Endothelial cell (in vitro differentiated cells): ENCODE measurements around the gene IFT88. TPM values are rescaled to one million over a fixed set of nuclear protein-coding genes. Genes with fewer than 3 reads are reported as not detected.

ENCODE experiments used
- DNase-seq: peaks from one replicate; pipeline ENCODE4 v3.0.0; 2021; ENCODE audit warnings: low spot score
- H3K27ac Mint-ChIP-seq: one replicate; pipeline ENCODE4 v1.8.0; 2021; ENCODE audit warnings: mixed read lengths, inconsistent platforms; ENCODE audit not compliant: unreplicated experiment
- H3K27me3 Mint-ChIP-seq: one replicate; pipeline ENCODE4 v1.8.0; 2021; ENCODE audit warnings: mild to moderate bottlenecking, moderate library complexity, mixed read lengths, inconsistent platforms; ENCODE audit not compliant: unreplicated experiment
- H3K36me3 Mint-ChIP-seq: one replicate; pipeline ENCODE4 v1.8.0; 2021; ENCODE audit warnings: mild to moderate bottlenecking, low read depth, mixed read lengths, inconsistent platforms; ENCODE audit not compliant: unreplicated experiment
- H3K4me1 Mint-ChIP-seq: one replicate; pipeline ENCODE4 v1.8.0; 2021; ENCODE audit warnings: mild to moderate bottlenecking, mixed read lengths, inconsistent platforms; ENCODE audit not compliant: unreplicated experiment
- H3K4me3 Mint-ChIP-seq: one replicate; pipeline ENCODE4 v1.8.0; 2021; ENCODE audit warnings: mild to moderate bottlenecking, mixed read lengths, inconsistent platforms; ENCODE audit not compliant: unreplicated experiment
- H3K9me3 Mint-ChIP-seq: one replicate; pipeline ENCODE4 v1.8.0; 2021; ENCODE audit warnings: mixed read lengths, inconsistent platforms; ENCODE audit not compliant: unreplicated experiment
- total RNA-seq: library from RNA; stranded (reverse); fragmentation: NEBNext Ultra II Directional; extraction: Animal tissue kit (Norgen Biotek cat#: 25700); gene quantifications from one replicate; pipeline ENCODE4 v1.2.1, GENCODE V29; 2021; ENCODE audit not compliant: unreplicated experiment
- TF ChIP-seq, protein P1 (sequence below): fragments of 200-600 bp; sonication (generic); IDR thresholded peaks from one replicate; pipeline ENCODE4 v1.5.0; 2021; ENCODE audit warnings: antibody characterized with exemption; ENCODE audit not compliant: unreplicated experiment

The IFT88 gene
- total RNA-seq, 1 donor from 2014 or later, result 7.8 TPM

DNA sequence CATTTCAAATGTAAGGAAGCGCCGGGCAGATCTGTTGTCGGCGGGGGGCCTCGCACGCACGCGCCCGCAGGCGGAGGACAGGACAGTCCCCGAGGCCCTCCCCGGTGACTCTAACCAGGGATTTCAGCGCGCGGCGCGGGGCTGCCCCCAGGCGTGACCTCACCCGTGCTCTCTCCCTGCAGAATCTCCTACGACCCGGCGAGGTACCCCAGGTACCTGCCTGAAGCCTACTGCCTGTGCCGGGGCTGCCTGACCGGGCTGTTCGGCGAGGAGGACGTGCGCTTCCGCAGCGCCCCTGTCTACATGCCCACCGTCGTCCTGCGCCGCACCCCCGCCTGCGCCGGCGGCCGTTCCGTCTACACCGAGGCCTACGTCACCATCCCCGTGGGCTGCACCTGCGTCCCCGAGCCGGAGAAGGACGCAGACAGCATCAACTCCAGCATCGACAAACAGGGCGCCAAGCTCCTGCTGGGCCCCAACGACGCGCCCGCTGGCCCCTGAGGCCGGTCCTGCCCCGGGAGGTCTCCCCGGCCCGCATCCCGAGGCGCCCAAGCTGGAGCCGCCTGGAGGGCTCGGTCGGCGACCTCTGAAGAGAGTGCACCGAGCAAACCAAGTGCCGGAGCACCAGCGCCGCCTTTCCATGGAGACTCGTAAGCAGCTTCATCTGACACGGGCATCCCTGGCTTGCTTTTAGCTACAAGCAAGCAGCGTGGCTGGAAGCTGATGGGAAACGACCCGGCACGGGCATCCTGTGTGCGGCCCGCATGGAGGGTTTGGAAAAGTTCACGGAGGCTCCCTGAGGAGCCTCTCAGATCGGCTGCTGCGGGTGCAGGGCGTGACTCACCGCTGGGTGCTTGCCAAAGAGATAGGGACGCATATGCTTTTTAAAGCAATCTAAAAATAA lies 154.7 kb downstream of the IFT88 start:
- peaks cover 2% of the 10 kb centered on the region for H3K4me1 Mint-ChIP-seq
- DNase-seq, result peak; percentile 41
- peaks cover 9% of the 10 kb centered on the region for H3K27me3 Mint-ChIP-seq
- no peaks in the 10 kb centered on the region for H3K36me3 Mint-ChIP-seq
- H3K27ac Mint-ChIP-seq, result no peak overlapping the region
- TF ChIP-seq, protein P1, sequence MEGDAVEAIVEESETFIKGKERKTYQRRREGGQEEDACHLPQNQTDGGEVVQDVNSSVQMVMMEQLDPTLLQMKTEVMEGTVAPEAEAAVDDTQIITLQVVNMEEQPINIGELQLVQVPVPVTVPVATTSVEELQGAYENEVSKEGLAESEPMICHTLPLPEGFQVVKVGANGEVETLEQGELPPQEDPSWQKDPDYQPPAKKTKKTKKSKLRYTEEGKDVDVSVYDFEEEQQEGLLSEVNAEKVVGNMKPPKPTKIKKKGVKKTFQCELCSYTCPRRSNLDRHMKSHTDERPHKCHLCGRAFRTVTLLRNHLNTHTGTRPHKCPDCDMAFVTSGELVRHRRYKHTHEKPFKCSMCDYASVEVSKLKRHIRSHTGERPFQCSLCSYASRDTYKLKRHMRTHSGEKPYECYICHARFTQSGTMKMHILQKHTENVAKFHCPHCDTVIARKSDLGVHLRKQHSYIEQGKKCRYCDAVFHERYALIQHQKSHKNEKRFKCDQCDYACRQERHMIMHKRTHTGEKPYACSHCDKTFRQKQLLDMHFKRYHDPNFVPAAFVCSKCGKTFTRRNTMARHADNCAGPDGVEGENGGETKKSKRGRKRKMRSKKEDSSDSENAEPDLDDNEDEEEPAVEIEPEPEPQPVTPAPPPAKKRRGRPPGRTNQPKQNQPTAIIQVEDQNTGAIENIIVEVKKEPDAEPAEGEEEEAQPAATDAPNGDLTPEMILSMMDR, result no peak
- no peaks in the 10 kb centered on the region for H3K9me3 Mint-ChIP-seq
- H3K4me3 Mint-ChIP-seq, result no peak overlapping the region

- DNase-seq, result no peak
- Mint-ChIP-seq H3K27me3 (peaks cover 9% of the 10 kb centered on the region), H3K4me1 (no peaks in the 10 kb centered on the region), H3K4me3 (no peak overlapping the region), H3K27ac (no peak overlapping the region), H3K36me3 (peaks cover 7% of the 10 kb centered on the region), H3K9me3 (no peaks in the 10 kb centered on the region)
- TF ChIP-seq, protein P1, result no peak
Measured at GRCh38 chr13:20727856-20728255, 160.9 kb downstream of the IFT88 start.

DNA sequence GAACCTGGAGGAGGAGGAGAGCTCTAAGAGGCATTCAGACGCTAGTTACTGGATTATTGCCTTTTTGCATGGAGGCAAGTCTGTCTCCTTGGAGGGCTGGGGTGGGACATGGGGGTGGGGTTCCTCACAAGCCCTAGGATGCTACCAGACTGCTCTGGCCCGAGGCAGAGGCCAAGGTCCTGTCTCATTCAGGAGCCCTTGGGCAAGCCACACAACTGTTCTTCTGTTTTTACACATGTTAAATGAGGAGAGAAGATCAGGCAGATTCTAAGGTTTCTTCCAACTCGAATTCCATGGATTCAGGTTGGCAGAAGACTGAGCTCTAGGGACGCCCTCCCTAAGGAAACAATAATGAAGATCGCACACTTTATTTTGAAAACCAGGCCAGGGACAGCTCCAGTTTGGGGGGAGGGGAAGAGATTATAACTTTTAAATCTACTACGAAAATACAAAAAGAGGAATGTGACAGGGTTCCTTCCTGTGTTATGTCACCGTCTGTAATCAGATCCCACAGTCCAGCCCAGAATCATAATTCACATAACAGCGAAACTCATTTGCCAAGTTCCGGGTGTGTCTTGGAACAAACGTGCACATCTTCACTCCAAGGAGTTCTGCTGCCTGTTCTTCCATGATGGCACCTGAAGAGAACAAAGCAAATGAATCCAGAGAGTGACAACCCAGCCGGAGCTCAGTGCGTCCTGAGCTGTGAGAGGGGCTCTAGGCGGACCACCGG lies 161.8 kb downstream of the IFT88 start:
- H3K36me3 Mint-ChIP-seq, result peaks cover 7% of the 10 kb centered on the region
- H3K27me3 Mint-ChIP-seq, result peaks cover 9% of the 10 kb centered on the region
- TF ChIP-seq, protein P1, result no peak
- H3K9me3 Mint-ChIP-seq, result no peaks in the 10 kb centered on the region
- no peaks in the 10 kb centered on the region for H3K4me1 Mint-ChIP-seq
- no peak overlapping the region for H3K4me3 Mint-ChIP-seq
- H3K27ac Mint-ChIP-seq, result no peak overlapping the region
- DNase-seq, result no peak

- peaks cover 7% of the 10 kb centered on the region for H3K36me3 Mint-ChIP-seq
- DNase-seq, result no peak
- H3K4me3 Mint-ChIP-seq, result no peak overlapping the region
- TF ChIP-seq, protein P1, result no peak
- no peaks in the 10 kb centered on the region for H3K9me3 Mint-ChIP-seq
- H3K27ac Mint-ChIP-seq, result no peak overlapping the region
- H3K27me3 Mint-ChIP-seq, result peaks cover 9% of the 10 kb centered on the region
- no peaks in the 10 kb centered on the region for H3K4me1 Mint-ChIP-seq
Measured at GRCh38 chr13:20729633-20730585, 163.0 kb downstream of the IFT88 start.
